ENCODE measurements around the gene NDUFV2.
"Not testable (repeated sequence)": the region's sequence is repeated elsewhere in the genome, so short reads cannot be mapped to it uniquely, and the experiment has no call there.

NDUFV2 gene

DNA sequence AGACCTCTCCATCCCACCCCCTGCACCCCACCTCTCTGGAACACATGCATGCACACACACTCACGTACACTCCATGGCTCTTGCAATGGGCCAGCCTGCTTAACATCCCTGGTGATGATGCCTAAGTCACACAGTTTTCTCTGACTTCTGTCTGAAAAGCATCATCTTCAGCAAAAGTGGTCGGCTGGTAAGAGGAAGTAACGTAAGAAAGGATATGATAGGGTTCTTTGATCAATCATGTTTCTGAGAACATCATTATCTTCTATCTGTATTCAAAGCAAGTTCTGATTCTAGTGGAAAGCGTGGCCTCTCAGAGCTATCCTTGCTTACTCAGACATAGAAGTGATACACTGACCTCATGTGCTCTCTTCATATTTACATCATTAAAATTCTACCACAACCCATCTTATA lies 11.4 kb upstream of the NDUFV2 start:
- DNase-seq: peak; percentile 88

DNA sequence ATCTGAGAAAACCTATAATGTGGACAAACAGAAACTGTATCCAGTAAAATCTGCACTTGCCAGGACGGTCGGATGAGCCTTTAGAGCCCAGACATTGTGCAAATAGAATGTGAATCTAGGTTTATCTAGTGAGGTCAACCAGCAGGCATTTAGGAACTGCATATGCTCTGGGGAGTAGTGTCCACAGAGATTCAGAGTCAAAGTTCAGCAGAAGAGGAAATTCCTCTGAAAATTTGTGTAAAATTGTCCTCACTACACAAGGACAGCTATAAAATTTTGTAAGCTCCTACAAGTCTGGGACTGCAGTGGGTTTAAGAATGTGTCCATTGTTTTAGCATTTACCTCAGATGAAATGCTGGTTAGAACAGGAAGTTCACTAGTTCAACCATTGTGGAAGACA lies 9.8 kb upstream of the NDUFV2 start:
- DNase-seq: no peak

- not testable (repeated sequence) for DNase-seq
These were observed 9.4 kb upstream of the NDUFV2 start for GRCh38 chr18:9093109-9093508.

DNA sequence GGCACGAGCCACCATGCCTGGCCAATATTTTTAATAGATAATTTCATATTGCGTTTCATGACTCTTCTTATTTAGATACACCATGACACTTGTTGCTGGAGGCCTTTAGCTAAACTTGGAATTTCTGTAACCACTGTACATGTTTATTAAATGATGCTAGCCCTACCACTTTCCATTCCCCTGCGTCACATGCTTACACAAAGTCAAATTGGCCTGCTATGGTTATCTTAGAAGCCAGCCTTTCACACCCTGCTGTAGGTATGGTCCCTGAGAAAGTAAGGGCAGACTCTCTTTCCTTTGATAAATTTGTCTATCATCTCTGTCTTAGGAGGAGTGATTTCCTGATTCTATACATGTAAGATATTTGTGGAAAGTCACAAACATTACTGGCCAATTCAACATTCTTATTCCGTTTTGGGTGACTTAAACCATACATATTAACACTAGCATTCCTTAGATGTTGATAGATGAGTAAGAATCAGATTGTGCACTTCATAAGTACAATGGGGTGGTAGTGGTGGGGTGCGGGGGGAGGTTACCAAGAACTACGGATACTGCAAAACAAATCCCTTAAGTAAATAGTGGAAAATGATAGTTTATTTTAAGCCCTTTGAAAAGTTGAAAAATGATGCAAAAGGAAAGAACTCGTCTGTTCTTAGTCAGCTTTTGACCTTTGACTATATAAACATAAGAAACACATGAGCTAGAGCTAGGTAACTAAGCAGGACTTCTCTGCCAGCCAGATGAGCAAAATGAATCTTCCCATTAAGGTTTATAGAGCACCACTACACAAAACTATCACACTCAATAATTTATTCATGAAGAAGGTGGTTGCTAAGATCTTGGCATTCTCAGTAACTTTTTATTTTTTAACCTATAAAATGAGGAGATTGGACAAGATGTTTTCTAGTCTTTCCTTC lies 7.9 kb upstream of the NDUFV2 start:
- DNase-seq: peak; percentile 81

GRCh38 chr18:9095297-9096006 lies 7.0 kb upstream of the NDUFV2 start:
- DNase-seq: peak; percentile 67

DNA sequence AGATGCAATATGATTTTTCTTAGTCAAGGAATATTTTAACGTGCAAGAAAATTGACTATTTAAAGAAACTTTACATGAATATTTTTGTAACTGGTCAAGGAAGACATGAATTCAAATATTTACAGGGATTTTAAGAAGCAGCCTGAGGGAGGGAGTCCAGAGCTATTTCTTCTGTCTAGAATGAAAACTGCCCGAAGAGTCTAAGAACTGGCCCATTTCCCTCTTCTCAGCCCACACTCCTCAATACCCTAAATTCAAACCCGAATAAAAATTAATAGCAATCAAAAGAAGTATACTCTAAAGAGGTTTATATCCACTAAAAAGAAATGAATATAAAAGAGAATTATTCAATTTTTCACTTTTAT lies 6.5 kb upstream of the NDUFV2 start:
- DNase-seq: no peak

GRCh38 chr18:9096685-9097084 lies 5.8 kb upstream of the NDUFV2 start:
- no peak for DNase-seq

- no peak for DNase-seq
These were observed 5.2 kb upstream of the NDUFV2 start for GRCh38 chr18:9097349-9097748.

- no peak for DNase-seq
These were observed 1.7 kb upstream of the NDUFV2 start for GRCh38 chr18:9100796-9101195.

DNA sequence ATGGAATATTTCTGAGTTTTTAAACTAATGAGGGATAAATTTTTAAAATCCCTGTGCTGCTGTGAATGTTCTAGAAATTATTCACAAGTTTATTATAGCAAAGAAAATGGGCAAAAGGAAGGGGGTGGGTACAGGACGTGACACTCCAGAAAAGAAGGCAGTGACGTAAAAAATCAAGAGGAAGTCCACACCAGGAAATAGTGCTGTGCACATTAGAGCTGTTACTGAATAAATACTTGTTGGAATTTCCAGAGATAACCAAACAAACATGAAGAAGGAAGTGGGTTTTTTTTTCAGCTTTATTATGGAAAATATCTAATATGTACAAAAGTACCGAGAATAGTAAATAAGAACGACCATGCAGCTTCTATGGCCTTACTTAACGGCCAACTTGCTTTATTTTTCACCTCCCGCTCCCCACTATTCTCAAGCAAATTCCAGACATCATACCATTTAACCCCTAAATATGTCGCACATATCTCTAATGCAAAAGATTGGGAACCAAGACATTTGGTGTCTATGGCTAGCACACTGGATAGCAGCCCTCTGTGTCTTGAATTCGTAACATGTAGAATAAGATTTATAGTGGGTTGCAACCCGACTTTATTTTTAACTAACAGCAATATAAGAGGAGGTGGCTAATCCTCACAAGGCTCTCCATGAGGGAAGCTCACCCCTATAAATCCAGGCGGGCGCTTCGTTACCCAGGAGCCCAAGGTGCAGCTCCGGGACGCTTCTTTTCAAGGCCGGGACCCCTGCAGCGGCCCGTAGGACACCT lies 580 bp upstream of the NDUFV2 start:
- peak; percentile 72 for DNase-seq

GRCh38 chr18:9103376-9103873 lies 926 bp downstream of the NDUFV2 start:
- peak; percentile 58 for DNase-seq

- no peak for DNase-seq
These were observed 1.9 kb downstream of the NDUFV2 start for GRCh38 chr18:9104244-9104901.

GRCh38 chr18:9105420-9105819 lies 2.9 kb downstream of the NDUFV2 start:
- no peak for DNase-seq

DNA sequence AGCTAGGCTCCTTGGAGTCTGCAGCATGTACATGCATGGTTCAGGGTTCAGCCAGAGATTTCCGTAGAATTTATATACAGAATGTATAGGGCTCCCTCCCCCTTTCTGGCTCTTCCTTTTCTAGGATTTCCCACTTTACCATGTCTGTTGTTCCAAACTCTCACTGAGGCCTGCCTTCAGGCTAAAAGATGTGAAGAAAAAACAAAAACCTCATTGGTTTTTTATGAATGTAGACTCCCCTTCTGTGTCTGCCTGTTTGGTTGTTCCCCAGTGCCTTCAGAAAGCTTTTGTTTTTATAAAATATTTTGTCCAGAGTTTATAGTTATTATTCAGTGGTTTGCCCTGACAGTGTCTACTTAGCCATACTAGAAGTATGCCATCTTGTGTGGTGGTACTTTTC lies 3.6 kb downstream of the NDUFV2 start:
- DNase-seq: no peak

GRCh38 chr18:9106800-9107584 lies 4.5 kb downstream of the NDUFV2 start:
- peak; percentile 24 for DNase-seq

DNA sequence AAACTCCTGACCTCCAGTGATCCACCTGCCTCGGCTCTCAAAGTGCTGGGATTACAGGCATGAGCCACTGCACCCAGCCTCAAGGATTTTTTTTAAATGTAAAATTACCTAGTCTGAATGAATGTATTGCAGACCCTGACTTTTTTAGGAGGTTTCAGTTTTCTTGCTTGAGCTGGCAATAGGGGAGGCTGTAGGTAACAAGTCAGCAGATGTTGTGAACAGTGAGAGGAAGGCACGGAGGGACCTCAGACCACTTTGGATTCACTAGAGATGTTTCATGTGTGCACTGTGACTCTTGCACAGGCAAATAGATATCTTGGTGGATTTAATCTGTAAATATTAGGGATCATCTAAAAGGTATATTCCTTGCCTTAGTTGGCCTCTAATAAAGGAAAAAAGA lies 6.4 kb downstream of the NDUFV2 start:
- no peak for DNase-seq

- peak; percentile 27 for DNase-seq
These were observed 7.0 kb downstream of the NDUFV2 start for GRCh38 chr18:9109523-9109922.

DNA sequence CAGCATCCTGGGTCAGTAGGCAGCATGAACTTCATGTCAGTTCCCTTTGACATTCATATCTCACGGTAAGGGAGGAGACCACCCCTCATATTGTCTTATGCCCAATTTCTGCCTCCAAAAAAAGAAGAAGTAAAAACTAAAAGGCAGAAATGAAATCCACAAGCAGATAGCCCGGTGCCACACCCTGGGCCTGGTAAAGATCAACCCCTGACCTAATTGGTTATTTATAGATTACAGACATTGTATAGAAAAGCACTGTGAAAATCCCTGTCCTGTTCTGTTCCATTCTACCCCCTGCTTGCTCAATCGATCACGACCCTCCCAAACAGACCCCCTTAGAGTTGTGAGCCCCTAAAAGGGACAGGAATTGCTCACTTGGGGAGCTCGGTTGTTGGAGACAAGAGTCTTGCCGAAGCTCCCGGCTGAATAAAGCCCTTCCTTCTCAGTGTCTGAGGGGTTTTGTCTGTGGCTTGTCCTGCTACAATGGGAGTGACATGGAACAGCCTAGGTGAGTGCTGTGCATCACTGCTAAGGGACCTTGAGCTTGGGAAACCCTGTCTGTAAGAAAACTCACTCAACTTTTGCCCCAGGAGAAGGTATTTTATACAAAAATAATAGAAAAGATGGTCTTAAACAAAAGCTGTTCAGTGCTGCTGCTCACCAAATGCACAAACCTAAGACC lies 11.1 kb downstream of the NDUFV2 start:
- no peak for DNase-seq

- DNase-seq: no peak
These were observed 13.5 kb downstream of the NDUFV2 start for GRCh38 chr18:9115984-9116383.

DNA sequence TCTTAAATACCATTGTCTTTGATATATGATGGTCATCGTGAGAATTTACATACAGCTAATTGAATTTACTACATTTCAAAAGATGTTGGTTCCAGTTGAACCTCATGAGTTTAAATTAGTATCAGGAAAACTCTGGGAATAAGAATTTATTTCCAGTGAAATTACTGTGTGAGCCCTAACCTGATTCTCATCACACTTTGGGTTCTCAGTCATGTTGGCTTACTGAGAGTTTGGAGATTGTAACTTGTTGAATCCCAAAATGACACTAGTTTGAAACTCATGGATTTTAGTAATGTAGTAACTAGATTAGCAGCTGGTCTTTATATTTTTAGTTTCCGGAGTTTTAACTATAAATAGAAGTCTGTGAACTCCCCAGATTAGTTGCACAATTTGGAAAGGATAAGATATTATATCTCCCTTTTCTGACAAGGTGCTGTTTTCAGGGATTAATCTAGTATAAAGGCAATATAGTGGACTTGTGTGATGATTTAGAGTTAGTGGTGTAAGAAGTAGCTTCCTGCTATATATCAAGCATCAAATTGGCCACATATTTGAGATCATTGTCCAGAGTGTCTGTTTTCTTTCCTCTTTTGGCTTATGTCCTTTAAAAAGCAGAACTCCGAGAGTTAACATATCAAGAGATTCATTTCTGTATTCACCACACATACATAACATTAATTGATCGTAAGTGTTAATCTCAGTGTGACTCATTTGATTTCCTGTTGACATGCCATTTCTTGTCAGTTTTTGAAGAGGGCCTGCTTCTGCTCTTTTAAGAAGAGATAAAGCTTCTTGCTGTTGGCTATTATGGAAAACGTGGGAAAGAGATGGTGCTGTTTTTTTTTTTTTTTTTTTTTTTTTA lies 15.7 kb downstream of the NDUFV2 start:
- DNase-seq: peak; percentile 87

Data from CD4-positive, alpha-beta T cell treated with Interleukin-4 for 4 hours (primary cell).